HepG2 (cell line): ENCODE results near the gene MSH3. TPM values are rescaled to one million over a fixed set of nuclear protein-coding genes. Genes with fewer than 3 reads are reported as not detected.

Experiments used
- ATAC-seq: fragments of 200-7000 bp; cut with Tn5 transposase; 3 replicates; pipeline ENCODE4 v1.9.1; 2020; ENCODE audit warnings: mild to moderate bottlenecking, moderate library complexity
- BruUV-seq: library from RNA; stranded (reverse); fragments of 400-500 nt; replicated peaks from 2 replicates; lab custom pipeline; 2021; lab: Mats Ljungman, UMichigan
- CTCF ChIA-PET: fragments of 300-600 bp; formaldehyde crosslinking; extraction: SDS; loops from one replicate; lab custom pipeline; 2021; ENCODE audit warnings: low total read pairs, inconsistent platforms, low intra/inter-chr PET ratio; lab: Yijun Ruan, JAX
- POLR2A ChIA-PET: fragments of 350-600 bp; sonication (Branson Sonifier 250); formaldehyde crosslinking; loops from one replicate; lab custom pipeline; 2020; ENCODE audit warnings: antibody characterized with exemption, inconsistent platforms; lab: Yijun Ruan, JAX
- DNase-seq: peaks from one replicate; pipeline ENCODE4 v3.0.0-alpha.2; 2015; ENCODE audit warnings: low spot score
- FAIRE-seq: peaks from 3 replicates; lab custom pipeline; 2011; peaks lifted over from hg19 to GRCh38; lab: Jason Lieb, UNC
- H2AFZ ChIP-seq: one replicate; pipeline ENCODE4 v1.6.1; 2011; ENCODE audit warnings: low read length, inconsistent platforms
- H3K27ac ChIP-seq: fragments of 300-600 bp; 3 replicates; pipeline ENCODE4 v1.8.0; 2011; ENCODE audit warnings: mixed run types, mild to moderate bottlenecking, mixed read lengths, low read length, inconsistent platforms; ENCODE audit not compliant: insufficient read depth; ENCODE audit errors: extremely low read length
- H3K27me3 ChIP-seq, 2 experiments: fragments of 200-600 bp in 1 of 2; 2 replicates in 1 of 2; 3 replicates in 1 of 2; pipeline versions ENCODE4 v1.6.0 to v1.8.0; 2011; ENCODE audit warnings: low read length in 2 of 2, mild to moderate bottlenecking in 2 of 2, moderate library complexity in 2 of 2, inconsistent platforms in 1 of 2; ENCODE audit not compliant: insufficient read depth in 2 of 2, control insufficient read depth in 1 of 2
- H3K36me3 ChIP-seq, 2 experiments: fragments of 200-600 bp in 1 of 2; replicated peaks in 1 of 2; 2 replicates in 1 of 2; 3 replicates in 1 of 2; pipeline versions ENCODE4 v1.5.1 to v1.8.0; 2011; ENCODE audit warnings: low read length in 2 of 2, inconsistent platforms in 1 of 2; ENCODE audit not compliant: insufficient read depth in 2 of 2, control insufficient read depth in 1 of 2
- H3K4me1 ChIP-seq: 2 replicates; pipeline ENCODE4 v1.5.1; 2012; ENCODE audit warnings: low read length, inconsistent platforms; ENCODE audit not compliant: insufficient read depth
- H3K4me2 ChIP-seq: 2 replicates; pipeline ENCODE4 v1.6.0; 2011; ENCODE audit warnings: low read depth, low read length, inconsistent platforms
- H3K4me3 ChIP-seq, 3 experiments: fragments of 200-600 bp in 1 of 3; sonication (generic), shearing (Covaris generic) in 1 of 3; replicated peaks in 1 of 3; 2 replicates each; pipeline ENCODE4 v1.5.1; 2011 to 2016; ENCODE audit warnings: low read length in 3 of 3, inconsistent platforms in 2 of 3, low read depth in 2 of 3, mild to moderate bottlenecking in 2 of 3, control low read depth in 1 of 3, mixed read lengths in 1 of 3; ENCODE audit not compliant: insufficient read depth in 1 of 3
- H3K79me2 ChIP-seq: one replicate; pipeline ENCODE4 v1.6.1; 2011; ENCODE audit warnings: low read length, inconsistent platforms; ENCODE audit not compliant: insufficient read depth
- H3K9ac ChIP-seq: 2 replicates; pipeline ENCODE4 v1.6.0; 2011; ENCODE audit warnings: mild to moderate bottlenecking, low read depth, low read length, inconsistent platforms; ENCODE audit not compliant: insufficient read depth
- H3K9me3 ChIP-seq: 2 replicates; pipeline ENCODE4 v1.5.1; 2012; ENCODE audit warnings: mild to moderate bottlenecking, low read length
- H4K20me1 ChIP-seq: 2 replicates; pipeline ENCODE4 v1.6.0; 2011; ENCODE audit warnings: inconsistent platforms, mild to moderate bottlenecking, low read length, moderate library complexity; ENCODE audit not compliant: insufficient read depth
- DR1 ChIP-seq: sonication (generic); formaldehyde crosslinking; IDR thresholded peaks from 2 replicates; pipeline ENCODE4 v1.8.0; 2021; ENCODE audit warnings: mild to moderate bottlenecking, missing genetic modification reagents, inconsistent platforms
- FOXK1 ChIP-seq: sonication (generic); formaldehyde crosslinking; IDR thresholded peaks from 2 replicates; pipeline ENCODE4 v1.4.0; 2020; ENCODE audit warnings: low read depth, missing genetic modification reagents, borderline replicate concordance
- FOXM1 ChIP-seq: sonication (generic); formaldehyde crosslinking; IDR thresholded peaks from 2 replicates; pipeline ENCODE4 v1.5.0; 2020; ENCODE audit warnings: missing genetic modification reagents
- NPAS2 ChIP-seq: sonication (generic); formaldehyde crosslinking; IDR thresholded peaks from 2 replicates; pipeline ENCODE4 v1.8.0; 2022; ENCODE audit warnings: mild to moderate bottlenecking, missing genetic modification reagents, borderline replicate concordance
- PAWR ChIP-seq: sonication (generic); formaldehyde crosslinking; IDR thresholded peaks from 2 replicates; pipeline ENCODE4 v1.4.0; 2020; ENCODE audit warnings: missing genetic modification reagents, mild to moderate bottlenecking, borderline replicate concordance
- PITX1 ChIP-seq: sonication (generic); formaldehyde crosslinking; IDR thresholded peaks from 2 replicates; pipeline ENCODE4 v1.5.1; 2020; ENCODE audit warnings: mild to moderate bottlenecking, missing genetic modification reagents
- REPIN1 ChIP-seq: sonication (generic); formaldehyde crosslinking; IDR thresholded peaks from 2 replicates; pipeline ENCODE4 v1.8.0; 2022; ENCODE audit warnings: missing genetic modification reagents, low read depth, mild to moderate bottlenecking, borderline replicate concordance
- ZNF343 ChIP-seq: sonication (generic); formaldehyde crosslinking; IDR thresholded peaks from 2 replicates; pipeline ENCODE4 v1.4.0; 2020; ENCODE audit warnings: mild to moderate bottlenecking, missing genetic modification reagents
- WGBS: methylation state at CpG from one replicate; pipeline ENCODE4 v1.1.6; 2017; ENCODE audit warnings: low lambda C conversion rate; 5-methylcytosine and 5-hydroxymethylcytosine counted together
- in situ Hi-C: cut with HindIII; loops from 2 replicates; pipeline ENCODE4 v1.10.0; 2017; ENCODE audit warnings: low pct_unique_long_range_greater_than_20kb; ENCODE audit not compliant: extremely low pct_ligation_motif_present
- intact Hi-C: fragments of 100-400 bp; cut with micrococcal nuclease; formaldehyde crosslinking; loops from one replicate; pipeline ENCODE4 v1.10.0; 2022; ENCODE audit not compliant: unreplicated experiment
- polyA plus RNA-seq, 8 experiments: library from polyadenylated mRNA; depleted of rRNA in 3 of 8; stranded (reverse) in 7 of 8; unstranded in 1 of 8; fragments of >200 nt; fragmentation: Illumina TruSeq in 4 of 8; extraction: Trizol in 4 of 8; gene quantifications; 2 replicates each; pipeline versions ENCODE4 v1.2.1 to v1.2.3, GENCODE V29; 2011 to 2016; ENCODE audit warnings: low read depth in 4 of 8, missing spikeins in 1 of 8, mixed read lengths in 1 of 8; ENCODE audit not compliant: insufficient read depth in 1 of 8
- total RNA-seq, 5 experiments: library from RNA; depleted of rRNA; stranded (reverse); fragments of >200 nt; fragmentation: Illumina TruSeq; extraction: Trizol; gene quantifications; 2 replicates each; pipeline ENCODE4 v1.2.3, GENCODE V29; 2016; ENCODE audit warnings: low read depth in 1 of 5
- TF ChIP-seq, protein P1 (sequence below): sonication (generic); formaldehyde crosslinking; IDR thresholded peaks from 2 replicates; pipeline ENCODE4 v1.5.0; 2020; ENCODE audit warnings: mild to moderate bottlenecking, missing genetic modification reagents, moderate library complexity
- TF ChIP-seq, protein P2 (sequence below): IDR thresholded peaks from 2 replicates; pipeline ENCODE4 v1.6.1; 2016
- TF ChIP-seq, protein P3 (sequence below): sonication (generic); formaldehyde crosslinking; IDR thresholded peaks from 2 replicates; pipeline ENCODE4 v1.5.1; 2020; ENCODE audit warnings: missing genetic modification reagents, mild to moderate bottlenecking, borderline replicate concordance
- TF ChIP-seq, protein P4 (sequence below): IDR thresholded peaks from 2 replicates; pipeline ENCODE4 v1.6.1; 2012; ENCODE audit warnings: low read length, improper control_type of control experiment

Gene MSH3
- total and polyA plus RNA-seq, 2 of the 13 experiments (the other 11 are each of a cell fraction or from before 2014, with no cell fraction given): 4.0 to 16.4 TPM

DNA sequence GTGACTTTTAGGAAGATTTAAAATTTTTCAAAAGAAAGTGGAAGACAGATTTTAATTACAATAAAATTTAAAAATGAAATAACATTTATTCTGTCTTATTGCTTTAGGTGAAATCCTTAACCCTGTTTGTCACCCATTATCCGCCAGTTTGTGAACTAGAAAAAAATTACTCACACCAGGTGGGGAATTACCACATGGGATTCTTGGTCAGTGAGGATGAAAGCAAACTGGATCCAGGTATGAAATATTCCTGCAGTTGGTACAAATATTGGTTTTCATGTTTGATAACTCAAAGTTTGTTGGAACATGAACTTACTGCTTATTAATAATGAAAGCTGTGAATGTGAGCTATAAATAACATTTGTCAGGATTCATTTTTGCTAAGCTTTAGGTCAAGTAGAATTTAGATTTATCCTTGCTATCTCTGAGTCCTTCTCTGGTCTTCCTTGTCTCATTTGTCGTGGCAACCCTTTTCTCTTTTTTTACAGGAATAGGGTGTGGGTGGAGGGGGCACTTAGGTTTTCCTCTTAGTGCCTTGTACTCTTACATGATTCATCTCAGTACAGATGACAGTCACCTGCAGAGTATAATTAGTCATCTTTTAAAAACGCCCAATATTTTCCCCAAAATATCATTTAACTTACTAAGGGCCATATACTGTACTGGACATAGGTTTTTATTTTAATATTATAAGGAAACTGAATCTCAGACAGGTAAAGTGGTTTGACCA lies 210.4 kb downstream of the MSH3 start:
- Histone ChIP-seq H3K27ac (no peak overlapping the region), H3K4me2 (no peak overlapping the region), H3K9me3 (no peaks in the 10 kb centered on the region), H3K27me3 (no peaks in the 10 kb centered on the region), H3K4me3 (no peak overlapping the region), H2AFZ (no peak overlapping the region), H3K79me2 (no peaks in the 10 kb centered on the region), H3K9ac (no peak overlapping the region), H3K4me1 (no peaks in the 10 kb centered on the region), H3K36me3 (peaks cover 6 to 21% of the 10 kb centered on the region in 2 experiments; a peak in 4 of 5 replicates), H4K20me1 (no peaks in the 10 kb centered on the region)
- no peak for ATAC-seq
- POLR2A ChIA-PET: no interaction called here
- CTCF ChIA-PET: no interaction called here
- 89% methylated on average over 3 of the region's 3 CpGs for WGBS
- intact Hi-C loops (no loop called here), in situ Hi-C loops (no loop called here)
- BruUV-seq: no TSS peak
- no peak for DNase-seq
- FAIRE-seq: no peak
- TF ChIP-seq FOXM1: no peak
- TF ChIP-seq NPAS2 (CRISPR knock-in tag): no peak
- TF ChIP-seq FOXK1: no peak
- TF ChIP-seq PITX1 (CRISPR knock-in tag): no peak
- TF ChIP-seq, protein P1, sequence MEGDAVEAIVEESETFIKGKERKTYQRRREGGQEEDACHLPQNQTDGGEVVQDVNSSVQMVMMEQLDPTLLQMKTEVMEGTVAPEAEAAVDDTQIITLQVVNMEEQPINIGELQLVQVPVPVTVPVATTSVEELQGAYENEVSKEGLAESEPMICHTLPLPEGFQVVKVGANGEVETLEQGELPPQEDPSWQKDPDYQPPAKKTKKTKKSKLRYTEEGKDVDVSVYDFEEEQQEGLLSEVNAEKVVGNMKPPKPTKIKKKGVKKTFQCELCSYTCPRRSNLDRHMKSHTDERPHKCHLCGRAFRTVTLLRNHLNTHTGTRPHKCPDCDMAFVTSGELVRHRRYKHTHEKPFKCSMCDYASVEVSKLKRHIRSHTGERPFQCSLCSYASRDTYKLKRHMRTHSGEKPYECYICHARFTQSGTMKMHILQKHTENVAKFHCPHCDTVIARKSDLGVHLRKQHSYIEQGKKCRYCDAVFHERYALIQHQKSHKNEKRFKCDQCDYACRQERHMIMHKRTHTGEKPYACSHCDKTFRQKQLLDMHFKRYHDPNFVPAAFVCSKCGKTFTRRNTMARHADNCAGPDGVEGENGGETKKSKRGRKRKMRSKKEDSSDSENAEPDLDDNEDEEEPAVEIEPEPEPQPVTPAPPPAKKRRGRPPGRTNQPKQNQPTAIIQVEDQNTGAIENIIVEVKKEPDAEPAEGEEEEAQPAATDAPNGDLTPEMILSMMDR (CRISPR knock-in tag): no peak
- no peak for TF ChIP-seq PAWR (CRISPR knock-in tag)
- TF ChIP-seq, protein P2, sequence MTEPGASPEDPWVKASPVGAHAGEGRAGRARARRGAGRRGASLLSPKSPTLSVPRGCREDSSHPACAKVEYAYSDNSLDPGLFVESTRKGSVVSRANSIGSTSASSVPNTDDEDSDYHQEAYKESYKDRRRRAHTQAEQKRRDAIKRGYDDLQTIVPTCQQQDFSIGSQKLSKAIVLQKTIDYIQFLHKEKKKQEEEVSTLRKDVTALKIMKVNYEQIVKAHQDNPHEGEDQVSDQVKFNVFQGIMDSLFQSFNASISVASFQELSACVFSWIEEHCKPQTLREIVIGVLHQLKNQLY (CRISPR knock-in tag): no peak
- TF ChIP-seq, protein P3, sequence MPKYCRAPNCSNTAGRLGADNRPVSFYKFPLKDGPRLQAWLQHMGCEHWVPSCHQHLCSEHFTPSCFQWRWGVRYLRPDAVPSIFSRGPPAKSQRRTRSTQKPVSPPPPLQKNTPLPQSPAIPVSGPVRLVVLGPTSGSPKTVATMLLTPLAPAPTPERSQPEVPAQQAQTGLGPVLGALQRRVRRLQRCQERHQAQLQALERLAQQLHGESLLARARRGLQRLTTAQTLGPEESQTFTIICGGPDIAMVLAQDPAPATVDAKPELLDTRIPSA: no peak
- no peak for TF ChIP-seq REPIN1 (CRISPR knock-in tag)
- no peak for TF ChIP-seq ZNF343 (CRISPR knock-in tag)
- TF ChIP-seq, protein P4, sequence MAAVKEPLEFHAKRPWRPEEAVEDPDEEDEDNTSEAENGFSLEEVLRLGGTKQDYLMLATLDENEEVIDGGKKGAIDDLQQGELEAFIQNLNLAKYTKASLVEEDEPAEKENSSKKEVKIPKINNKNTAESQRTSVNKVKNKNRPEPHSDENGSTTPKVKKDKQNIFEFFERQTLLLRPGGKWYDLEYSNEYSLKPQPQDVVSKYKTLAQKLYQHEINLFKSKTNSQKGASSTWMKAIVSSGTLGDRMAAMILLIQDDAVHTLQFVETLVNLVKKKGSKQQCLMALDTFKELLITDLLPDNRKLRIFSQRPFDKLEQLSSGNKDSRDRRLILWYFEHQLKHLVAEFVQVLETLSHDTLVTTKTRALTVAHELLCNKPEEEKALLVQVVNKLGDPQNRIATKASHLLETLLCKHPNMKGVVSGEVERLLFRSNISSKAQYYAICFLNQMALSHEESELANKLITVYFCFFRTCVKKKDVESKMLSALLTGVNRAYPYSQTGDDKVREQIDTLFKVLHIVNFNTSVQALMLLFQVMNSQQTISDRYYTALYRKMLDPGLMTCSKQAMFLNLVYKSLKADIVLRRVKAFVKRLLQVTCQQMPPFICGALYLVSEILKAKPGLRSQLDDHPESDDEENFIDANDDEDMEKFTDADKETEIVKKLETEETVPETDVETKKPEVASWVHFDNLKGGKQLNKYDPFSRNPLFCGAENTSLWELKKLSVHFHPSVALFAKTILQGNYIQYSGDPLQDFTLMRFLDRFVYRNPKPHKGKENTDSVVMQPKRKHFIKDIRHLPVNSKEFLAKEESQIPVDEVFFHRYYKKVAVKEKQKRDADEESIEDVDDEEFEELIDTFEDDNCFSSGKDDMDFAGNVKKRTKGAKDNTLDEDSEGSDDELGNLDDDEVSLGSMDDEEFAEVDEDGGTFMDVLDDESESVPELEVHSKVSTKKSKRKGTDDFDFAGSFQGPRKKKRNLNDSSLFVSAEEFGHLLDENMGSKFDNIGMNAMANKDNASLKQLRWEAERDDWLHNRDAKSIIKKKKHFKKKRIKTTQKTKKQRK: no peak
- no peak for TF ChIP-seq DR1 (CRISPR knock-in tag)
